GM18867 (cell line): ENCODE results near the gene IGFBP7.
"Not testable (repeated sequence)": the region's sequence is repeated elsewhere in the genome, so short reads cannot be mapped to it uniquely, and the experiment has no call there.

ENCODE experiments used
- ATAC-seq: cut with Tn5 transposase; IDR thresholded peaks from one replicate; pipeline ENCODE4 v1.9.1; 2021; ENCODE audit warnings: mild to moderate bottlenecking, moderate library complexity; ENCODE audit not compliant: unreplicated experiment

IGFBP7 gene

GRCh38 chr4:57075367-57075766 lies 34.8 kb downstream of the IGFBP7 start:
- ATAC-seq = no peak

- ATAC-seq = no peak
These were observed 35.4 kb downstream of the IGFBP7 start for GRCh38 chr4:57074744-57075143.

GRCh38 chr4:57073559-57073958 lies 36.6 kb downstream of the IGFBP7 start:
- ATAC-seq = no peak

GRCh38 chr4:57071326-57071725 lies 38.9 kb downstream of the IGFBP7 start:
- no peak for ATAC-seq

- ATAC-seq = no peak
These were observed 39.7 kb downstream of the IGFBP7 start for GRCh38 chr4:57070461-57070860.

- no peak for ATAC-seq
These were observed 41.8 kb downstream of the IGFBP7 start for GRCh38 chr4:57068237-57068981.

- ATAC-seq = no peak
These were observed 44.3 kb downstream of the IGFBP7 start for GRCh38 chr4:57065730-57066482.

- ATAC-seq = no peak
These were observed 45.1 kb downstream of the IGFBP7 start for GRCh38 chr4:57064811-57065711.

GRCh38 chr4:57064120-57064519 lies 46.1 kb downstream of the IGFBP7 start:
- ATAC-seq = no peak

- no peak for ATAC-seq
These were observed 46.7 kb downstream of the IGFBP7 start for GRCh38 chr4:57063518-57063917.

- ATAC-seq = no peak
These were observed 48.8 kb downstream of the IGFBP7 start for GRCh38 chr4:57061395-57061794.

- ATAC-seq = not testable (repeated sequence)
These were observed 49.5 kb downstream of the IGFBP7 start for GRCh38 chr4:57060717-57061067.

- no peak for ATAC-seq
These were observed 50.1 kb downstream of the IGFBP7 start for GRCh38 chr4:57059890-57060716.

- ATAC-seq = no peak
These were observed 54.3 kb downstream of the IGFBP7 start for GRCh38 chr4:57055886-57056285.

- no peak for ATAC-seq
These were observed 56.7 kb downstream of the IGFBP7 start for GRCh38 chr4:57053508-57053907.

GRCh38 chr4:57051524-57051923 lies 58.7 kb downstream of the IGFBP7 start:
- no peak for ATAC-seq

GRCh38 chr4:57051095-57051494 lies 59.1 kb downstream of the IGFBP7 start:
- no peak for ATAC-seq

GRCh38 chr4:57048590-57049304 lies 61.4 kb downstream of the IGFBP7 start:
- no peak for ATAC-seq

GRCh38 chr4:57047046-57047445 lies 63.1 kb downstream of the IGFBP7 start:
- ATAC-seq = not testable (repeated sequence)

GRCh38 chr4:57044996-57045395 lies 65.2 kb downstream of the IGFBP7 start:
- ATAC-seq = no peak
